SK-N-SH treated with all-trans-retinoic acid at 6 μM for 48 hours (cell line): ENCODE results near the gene PLTP.

Experiments
- ATAC-seq: fragments of 200-7000 bp; cut with Tn5 transposase; 3 replicates; pipeline ENCODE4 v1.9.1; 2020; ENCODE audit warnings: mild to moderate bottlenecking, moderate library complexity
- ARNTL ChIP-seq: fragments of 450-650 bp; formaldehyde crosslinking; IDR thresholded peaks from 2 replicates; pipeline ENCODE4 v1.5.0; 2020; ENCODE audit warnings: low read depth, mild to moderate bottlenecking, moderate library complexity, borderline replicate concordance
- BACH2 ChIP-seq: fragments of 250-450 bp; sonication (Bioruptor Pico); IDR thresholded peaks from 2 replicates; pipeline ENCODE4 v1.9.0; 2021; ENCODE audit warnings: mild to moderate bottlenecking, borderline replicate concordance
- CSDC2 ChIP-seq: fragments of 250-450 bp; sonication (Bioruptor Pico); IDR thresholded peaks from 2 replicates; pipeline ENCODE4 v1.5.0; 2020; ENCODE audit warnings: mild to moderate bottlenecking, moderate library complexity
- CSRNP3 ChIP-seq: fragments of 250-450 bp; sonication (Bioruptor Pico); IDR thresholded peaks from 2 replicates; pipeline ENCODE4 v1.5.1; 2021; ENCODE audit warnings: mild to moderate bottlenecking, moderate library complexity
- ESRRG ChIP-seq: fragments of 250-450 bp; sonication (Bioruptor Pico); IDR thresholded peaks from 2 replicates; pipeline ENCODE4 v1.6.1; 2021; ENCODE audit warnings: mild to moderate bottlenecking
- GLIS3 ChIP-seq: fragments of 250-450 bp; sonication (Bioruptor Pico); IDR thresholded peaks from 2 replicates; pipeline ENCODE4 v1.5.0; 2020; ENCODE audit warnings: mild to moderate bottlenecking, moderate library complexity
- ISL1 ChIP-seq: fragments of 250-450 bp; sonication (Bioruptor Pico); IDR thresholded peaks from 2 replicates; pipeline ENCODE4 v2.1.2; 2022; ENCODE audit warnings: mild to moderate bottlenecking, moderate library complexity
- PATZ1 ChIP-seq: fragments of 250-450 bp; sonication (Bioruptor Pico); IDR thresholded peaks from 2 replicates; pipeline ENCODE4 v1.8.0; 2020; ENCODE audit warnings: mild to moderate bottlenecking, moderate library complexity, borderline replicate concordance
- PPARA ChIP-seq: fragments of 250-450 bp; sonication (Bioruptor Pico); IDR thresholded peaks from 2 replicates; pipeline ENCODE4 v1.5.0; 2020; ENCODE audit warnings: mild to moderate bottlenecking, borderline replicate concordance
- RARB ChIP-seq: fragments of 250-450 bp; sonication (Bioruptor Pico); IDR thresholded peaks from 2 replicates; pipeline ENCODE4 v1.8.0; 2021; ENCODE audit warnings: mild to moderate bottlenecking, moderate library complexity
- SNAI2 ChIP-seq: fragments of 250-450 bp; sonication (Bioruptor Pico); IDR thresholded peaks from 2 replicates; pipeline ENCODE4 v1.5.0; 2020; ENCODE audit warnings: mild to moderate bottlenecking, moderate library complexity
- TCF4 ChIP-seq: fragments of 250-450 bp; sonication (Bioruptor Pico); IDR thresholded peaks from 2 replicates; pipeline ENCODE4 v1.8.0; 2021; ENCODE audit warnings: mild to moderate bottlenecking, moderate library complexity, borderline replicate concordance
- TOX ChIP-seq: fragments of 250-450 bp; sonication (Bioruptor Pico); IDR thresholded peaks from 2 replicates; pipeline ENCODE4 v1.8.0; 2021; ENCODE audit warnings: mild to moderate bottlenecking, moderate library complexity, borderline replicate concordance
- ZC3H10 ChIP-seq: fragments of 250-450 bp; sonication (Bioruptor Pico); IDR thresholded peaks from 2 replicates; pipeline ENCODE4 v1.5.1; 2021; ENCODE audit warnings: mild to moderate bottlenecking, moderate library complexity
- ZFP3 ChIP-seq: fragments of 250-450 bp; sonication (Bioruptor Pico); IDR thresholded peaks from 2 replicates; pipeline ENCODE4 v1.5.0; 2020; ENCODE audit warnings: mild to moderate bottlenecking, moderate library complexity
- ZFP30 ChIP-seq: fragments of 450-650 bp; formaldehyde crosslinking; IDR thresholded peaks from 2 replicates; pipeline ENCODE4 v1.5.0; 2022; ENCODE audit warnings: mild to moderate bottlenecking, moderate library complexity
- ZNF565 ChIP-seq: fragments of 450-650 bp; formaldehyde crosslinking; conservative IDR thresholded peaks from 2 replicates; pipeline ENCODE4 v1.5.0; 2020; ENCODE audit warnings: low read depth, mild to moderate bottlenecking, moderate library complexity
- ZNF70 ChIP-seq: fragments of 450-650 bp; formaldehyde crosslinking; IDR thresholded peaks from 2 replicates; pipeline ENCODE4 v1.5.0; 2020; ENCODE audit warnings: mild to moderate bottlenecking, moderate library complexity
- ZNF8 ChIP-seq: fragments of 450-650 bp; formaldehyde crosslinking; IDR thresholded peaks from 2 replicates; pipeline ENCODE4 v1.5.0; 2020; ENCODE audit warnings: mild to moderate bottlenecking, moderate library complexity
- TF ChIP-seq, protein P1 (sequence below): fragments of 250-450 bp; sonication (Bioruptor Pico); IDR thresholded peaks from 2 replicates; pipeline ENCODE4 v1.5.1; 2020; ENCODE audit warnings: low read depth, mild to moderate bottlenecking, moderate library complexity
- TF ChIP-seq, protein P2 (sequence below): fragments of 250-450 bp; sonication (Bioruptor Pico); IDR thresholded peaks from 2 replicates; pipeline ENCODE4 v1.8.0; 2021; ENCODE audit warnings: low read depth, mild to moderate bottlenecking, moderate library complexity, borderline replicate concordance
- TF ChIP-seq, protein P3 (sequence below): fragments of 250-450 bp; sonication (Bioruptor Pico); IDR thresholded peaks from 2 replicates; pipeline ENCODE4 v1.5.0; 2020; ENCODE audit warnings: mild to moderate bottlenecking, moderate library complexity

PLTP gene

GRCh38 chr20:45918779-45919537 is 7.0 kb upstream of the PLTP start:
- no peak for ATAC-seq
- TF ChIP-seq TOX (CRISPR knock-in tag) = no peak
- TF ChIP-seq ZFP3 = no peak
- no peak for TF ChIP-seq TCF4 (CRISPR knock-in tag)
- TF ChIP-seq ZNF565 (CRISPR knock-in tag) = no peak
- TF ChIP-seq, protein P1, sequence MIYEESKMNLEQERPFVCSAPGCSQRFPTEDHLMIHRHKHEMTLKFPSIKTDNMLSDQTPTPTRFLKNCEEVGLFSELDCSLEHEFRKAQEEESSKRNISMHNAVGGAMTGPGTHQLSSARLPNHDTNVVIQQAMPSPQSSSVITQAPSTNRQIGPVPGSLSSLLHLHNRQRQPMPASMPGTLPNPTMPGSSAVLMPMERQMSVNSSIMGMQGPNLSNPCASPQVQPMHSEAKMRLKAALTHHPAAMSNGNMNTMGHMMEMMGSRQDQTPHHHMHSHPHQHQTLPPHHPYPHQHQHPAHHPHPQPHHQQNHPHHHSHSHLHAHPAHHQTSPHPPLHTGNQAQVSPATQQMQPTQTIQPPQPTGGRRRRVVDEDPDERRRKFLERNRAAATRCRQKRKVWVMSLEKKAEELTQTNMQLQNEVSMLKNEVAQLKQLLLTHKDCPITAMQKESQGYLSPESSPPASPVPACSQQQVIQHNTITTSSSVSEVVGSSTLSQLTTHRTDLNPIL (CRISPR knock-in tag) = no peak
- no peak for TF ChIP-seq PPARA (CRISPR knock-in tag)
- no peak for TF ChIP-seq BACH2 (CRISPR knock-in tag)
- TF ChIP-seq GLIS3 (CRISPR knock-in tag) = no peak
- TF ChIP-seq ZNF8 (CRISPR knock-in tag) = no peak
- no peak for TF ChIP-seq SNAI2
- TF ChIP-seq ARNTL = no peak
- TF ChIP-seq CSRNP3 = no peak
- no peak for TF ChIP-seq ISL1
- TF ChIP-seq, all 23 proteins: peak for 0

DNA sequence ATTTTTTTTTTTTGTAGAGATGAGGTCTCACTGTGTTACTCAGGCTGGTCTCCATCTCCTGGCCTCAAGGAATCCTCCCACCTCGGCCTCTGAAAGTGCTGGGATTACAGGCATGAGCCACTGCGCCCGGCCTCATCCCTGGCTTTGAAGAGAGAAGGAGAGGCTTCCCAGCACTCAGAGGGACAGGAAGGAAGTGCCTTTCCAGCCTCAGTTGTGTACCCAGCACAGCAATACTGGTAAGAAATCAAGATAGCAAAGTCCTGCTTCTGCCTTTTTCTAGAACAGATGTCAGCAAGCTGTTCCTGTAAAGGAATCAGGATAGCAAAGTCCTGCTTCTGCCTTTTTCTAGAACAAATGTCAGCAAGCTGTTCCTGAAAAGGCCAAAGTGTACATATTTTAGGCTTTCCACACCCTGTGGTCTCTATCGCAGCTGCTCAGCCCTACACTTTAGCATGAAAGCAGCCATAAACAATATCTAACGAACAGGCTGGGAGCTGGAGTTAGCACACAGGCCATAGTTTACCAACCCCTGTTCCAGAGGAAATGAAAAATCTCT is 6.3 kb upstream of the PLTP start:
- ATAC-seq = no peak

GRCh38 chr20:45917790-45918141 is 5.8 kb upstream of the PLTP start:
- TF ChIP-seq ESRRG = no peak
- no peak for TF ChIP-seq TCF4 (CRISPR knock-in tag)
- TF ChIP-seq, protein P1 (CRISPR knock-in tag) = no peak
- TF ChIP-seq ISL1 = no peak
- TF ChIP-seq ARNTL = no peak
- no peak for TF ChIP-seq ZFP3
- TF ChIP-seq ZNF8 (CRISPR knock-in tag) = no peak
- TF ChIP-seq CSDC2 (CRISPR knock-in tag) = no peak
- TF ChIP-seq, protein P2, sequence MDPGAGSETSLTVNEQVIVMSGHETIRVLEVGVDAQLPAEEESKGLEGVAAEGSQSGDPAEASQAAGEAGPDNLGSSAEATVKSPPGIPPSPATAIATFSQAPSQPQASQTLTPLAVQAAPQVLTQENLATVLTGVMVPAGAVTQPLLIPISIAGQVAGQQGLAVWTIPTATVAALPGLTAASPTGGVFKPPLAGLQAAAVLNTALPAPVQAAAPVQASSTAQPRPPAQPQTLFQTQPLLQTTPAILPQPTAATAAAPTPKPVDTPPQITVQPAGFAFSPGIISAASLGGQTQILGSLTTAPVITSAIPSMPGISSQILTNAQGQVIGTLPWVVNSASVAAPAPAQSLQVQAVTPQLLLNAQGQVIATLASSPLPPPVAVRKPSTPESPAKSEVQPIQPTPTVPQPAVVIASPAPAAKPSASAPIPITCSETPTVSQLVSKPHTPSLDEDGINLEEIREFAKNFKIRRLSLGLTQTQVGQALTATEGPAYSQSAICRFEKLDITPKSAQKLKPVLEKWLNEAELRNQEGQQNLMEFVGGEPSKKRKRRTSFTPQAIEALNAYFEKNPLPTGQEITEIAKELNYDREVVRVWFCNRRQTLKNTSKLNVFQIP (CRISPR knock-in tag) = no peak
- TF ChIP-seq ZNF70 (CRISPR knock-in tag) = no peak
- no peak for TF ChIP-seq PPARA (CRISPR knock-in tag)
- no peak for TF ChIP-seq SNAI2
- no peak for TF ChIP-seq CSRNP3
- no peak for TF ChIP-seq PATZ1 (CRISPR knock-in tag)
- TF ChIP-seq RARB (CRISPR knock-in tag) = no peak
- no peak for TF ChIP-seq TOX (CRISPR knock-in tag)
- no peak for TF ChIP-seq BACH2 (CRISPR knock-in tag)
- no peak for TF ChIP-seq ZFP30
- no peak for TF ChIP-seq ZC3H10
- TF ChIP-seq, protein P3, sequence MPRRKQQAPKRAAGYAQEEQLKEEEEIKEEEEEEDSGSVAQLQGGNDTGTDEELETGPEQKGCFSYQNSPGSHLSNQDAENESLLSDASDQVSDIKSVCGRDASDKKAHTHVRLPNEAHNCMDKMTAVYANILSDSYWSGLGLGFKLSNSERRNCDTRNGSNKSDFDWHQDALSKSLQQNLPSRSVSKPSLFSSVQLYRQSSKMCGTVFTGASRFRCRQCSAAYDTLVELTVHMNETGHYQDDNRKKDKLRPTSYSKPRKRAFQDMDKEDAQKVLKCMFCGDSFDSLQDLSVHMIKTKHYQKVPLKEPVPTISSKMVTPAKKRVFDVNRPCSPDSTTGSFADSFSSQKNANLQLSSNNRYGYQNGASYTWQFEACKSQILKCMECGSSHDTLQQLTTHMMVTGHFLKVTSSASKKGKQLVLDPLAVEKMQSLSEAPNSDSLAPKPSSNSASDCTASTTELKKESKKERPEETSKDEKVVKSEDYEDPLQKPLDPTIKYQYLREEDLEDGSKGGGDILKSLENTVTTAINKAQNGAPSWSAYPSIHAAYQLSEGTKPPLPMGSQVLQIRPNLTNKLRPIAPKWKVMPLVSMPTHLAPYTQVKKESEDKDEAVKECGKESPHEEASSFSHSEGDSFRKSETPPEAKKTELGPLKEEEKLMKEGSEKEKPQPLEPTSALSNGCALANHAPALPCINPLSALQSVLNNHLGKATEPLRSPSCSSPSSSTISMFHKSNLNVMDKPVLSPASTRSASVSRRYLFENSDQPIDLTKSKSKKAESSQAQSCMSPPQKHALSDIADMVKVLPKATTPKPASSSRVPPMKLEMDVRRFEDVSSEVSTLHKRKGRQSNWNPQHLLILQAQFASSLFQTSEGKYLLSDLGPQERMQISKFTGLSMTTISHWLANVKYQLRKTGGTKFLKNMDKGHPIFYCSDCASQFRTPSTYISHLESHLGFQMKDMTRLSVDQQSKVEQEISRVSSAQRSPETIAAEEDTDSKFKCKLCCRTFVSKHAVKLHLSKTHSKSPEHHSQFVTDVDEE (CRISPR knock-in tag) = no peak
- TF ChIP-seq, all 23 proteins: peak for 0
- ATAC-seq = no peak

More for the DNA sequence above, 6.3 kb upstream of the PLTP start:
- TF ChIP-seq ZNF8 (CRISPR knock-in tag) = no peak
- TF ChIP-seq GLIS3 (CRISPR knock-in tag) = no peak
